GM12878 (cell line): ENCODE data around the gene HAO2. TPM values are rescaled to one million over a fixed set of nuclear protein-coding genes. Genes with fewer than 3 reads are reported as not detected.

Experiments used
- ATAC-seq: fragments of 200-7000 bp; cut with Tn5 transposase; 3 replicates; pipeline ENCODE4 v1.9.1; 2020; ENCODE audit warnings: mild to moderate bottlenecking, moderate library complexity
- BruUV-seq: library from RNA; stranded (reverse); fragments of 400-500 nt; replicated peaks from 2 replicates; lab custom pipeline; 2021; lab: Mats Ljungman, UMichigan
- CTCF ChIA-PET: fragments of 300-600 bp; sonication (Branson Sonifier 250); formaldehyde crosslinking; extraction: SDS; loops from one replicate; lab custom pipeline; 2021; ENCODE audit warnings: inconsistent platforms; lab: Yijun Ruan, JAX
- POLR2A ChIA-PET: fragments of 350-600 bp; formaldehyde crosslinking; extraction: SDS; loops from one replicate; lab custom pipeline; 2021; ENCODE audit warnings: inconsistent platforms; lab: Charles Lee
- RAD21 ChIA-PET: fragments of 300-600 bp; sonication (Branson Sonifier 250); formaldehyde crosslinking; loops from one replicate; lab custom pipeline; 2023; ENCODE audit warnings: antibody characterized with exemption; ENCODE audit not compliant: unreplicated experiment; lab: Charles Lee
- SMC1A ChIA-PET: fragments of 300-600 bp; sonication (Branson Sonifier 250); formaldehyde crosslinking; loops from one replicate; lab custom pipeline; 2023; ENCODE audit not compliant: unreplicated experiment, uncharacterized antibody; lab: Charles Lee
- DNase-seq: peaks from one replicate; pipeline ENCODE4 v3.0.0-alpha.2; 2011; ENCODE audit warnings: low read depth, low spot score
- FAIRE-seq: peaks from 3 replicates; lab custom pipeline; 2011; peaks lifted over from hg19 to GRCh38; lab: Jason Lieb, UNC
- H2AFZ ChIP-seq: 2 replicates; pipeline ENCODE4 v1.6.0; 2011; ENCODE audit warnings: low read depth, low read length, control low read depth; ENCODE audit not compliant: control insufficient read depth
- H3K27ac ChIP-seq: 2 replicates; pipeline ENCODE4 v1.5.1; 2011; ENCODE audit warnings: control low read depth; ENCODE audit not compliant: control insufficient read depth, insufficient read depth
- H3K27me3 ChIP-seq, 2 experiments: replicated peaks in 1 of 2; 2 replicates each; pipeline versions ENCODE4 v1.6.0 to v1.6.1; 2011; ENCODE audit warnings: low read length in 1 of 2; ENCODE audit not compliant: control insufficient read depth in 2 of 2, insufficient read depth in 2 of 2
- H3K36me3 ChIP-seq, 2 experiments: 2 replicates each; pipeline ENCODE4 v1.5.1; 2011; ENCODE audit warnings: low read length in 1 of 2; ENCODE audit not compliant: control insufficient read depth in 2 of 2, insufficient read depth in 2 of 2
- H3K4me1 ChIP-seq: 2 replicates; pipeline ENCODE4 v1.6.1; 2011; ENCODE audit warnings: mild to moderate bottlenecking, low read length, moderate library complexity, mixed read lengths; ENCODE audit not compliant: control insufficient read depth, insufficient read depth
- H3K4me2 ChIP-seq: 2 replicates; pipeline ENCODE4 v1.6.0; 2011; ENCODE audit warnings: control low read depth; ENCODE audit not compliant: control insufficient read depth, insufficient read depth
- H3K4me3 ChIP-seq: fragments of 200-600 bp; sonication (generic); 2 replicates; pipeline ENCODE4 v1.5.1; 2016
- H3K79me2 ChIP-seq: 2 replicates; pipeline ENCODE4 v1.6.0; 2011; ENCODE audit warnings: low read length; ENCODE audit not compliant: control insufficient read depth, insufficient read depth
- H3K9ac ChIP-seq: 2 replicates; pipeline ENCODE4 v1.8.0; 2011; ENCODE audit warnings: low read length, control low read depth, mixed read lengths; ENCODE audit not compliant: control insufficient read depth, insufficient read depth
- H3K9me3 ChIP-seq: replicated peaks from 3 replicates; pipeline ENCODE4 v1.5.1; 2011; ENCODE audit warnings: mild to moderate bottlenecking, low read length; ENCODE audit not compliant: control insufficient read depth, insufficient read depth
- H4K20me1 ChIP-seq: 2 replicates; pipeline ENCODE4 v1.6.0; 2011; ENCODE audit not compliant: control insufficient read depth, insufficient read depth
- BACH1 ChIP-seq: fragments of 450-650 bp; IDR thresholded peaks from 2 replicates; pipeline ENCODE4 v1.6.1; 2017; ENCODE audit warnings: mild to moderate bottlenecking, borderline replicate concordance
- CHD4 ChIP-seq: fragments of 200-600 bp; sonication (generic); IDR thresholded peaks from 2 replicates; pipeline ENCODE4 v1.6.1; 2016; ENCODE audit warnings: mild to moderate bottlenecking
- EED ChIP-seq: sonication (generic); IDR thresholded peaks from 2 replicates; pipeline ENCODE4 v1.6.1; 2016; ENCODE audit warnings: antibody characterized with exemption, low read depth
- EP300 ChIP-seq, 2 experiments: fragments of 150-350 bp in 1 of 2; IDR thresholded peaks; 2 replicates each; pipeline ENCODE4 v1.6.1; 2011 to 2012; ENCODE audit warnings: low read depth in 2 of 2, low read length in 2 of 2, borderline replicate concordance in 1 of 2, improper control_type of control experiment in 1 of 2, inconsistent platforms in 1 of 2; ENCODE audit not compliant: control insufficient read depth in 1 of 2
- HDAC6 ChIP-seq: fragments of 200-600 bp; sonication (generic); IDR thresholded peaks from one replicate; pipeline ENCODE4 v1.8.0; 2017; ENCODE audit warnings: antibody characterized with exemption; ENCODE audit not compliant: unreplicated experiment
- IRF4 ChIP-seq: IDR thresholded peaks from 2 replicates; pipeline ENCODE4 v1.6.1; 2011; ENCODE audit warnings: low read depth, low read length
- JUND ChIP-seq: IDR thresholded peaks from 2 replicates; pipeline ENCODE4 v1.6.1; 2012; ENCODE audit warnings: low read depth, mild to moderate bottlenecking, low read length, improper control_type of control experiment, moderate library complexity
- KDM1A ChIP-seq: fragments of 200-600 bp; sonication (generic); IDR thresholded peaks from 2 replicates; pipeline ENCODE4 v1.6.1; 2016; ENCODE audit warnings: borderline replicate concordance
- MLLT1 ChIP-seq: fragments of 450-650 bp; IDR thresholded peaks from 2 replicates; pipeline ENCODE4 v1.6.1; 2016; ENCODE audit warnings: mild to moderate bottlenecking
- NBN ChIP-seq: fragments of 450-650 bp; IDR thresholded peaks from 2 replicates; pipeline ENCODE4 v1.6.1; 2016
- NFXL1 ChIP-seq: fragments of 450-650 bp; IDR thresholded peaks from 2 replicates; pipeline ENCODE4 v1.6.1; 2017; ENCODE audit warnings: antibody characterized with exemption, mild to moderate bottlenecking, borderline replicate concordance
- NR2C2 ChIP-seq: IDR thresholded peaks from 2 replicates; pipeline ENCODE4 v1.6.1; 2011; ENCODE audit warnings: borderline replicate concordance, low read depth; ENCODE audit not compliant: control insufficient read depth, insufficient read length
- PAX8 ChIP-seq: fragments of 450-650 bp; IDR thresholded peaks from 2 replicates; pipeline ENCODE4 v1.6.1; 2017; ENCODE audit warnings: mild to moderate bottlenecking, moderate library complexity
- PML ChIP-seq: IDR thresholded peaks from 2 replicates; pipeline ENCODE4 v1.6.1; 2012; ENCODE audit warnings: low read length, inconsistent platforms
- RCOR1 ChIP-seq: conservative IDR thresholded peaks from 2 replicates; pipeline ENCODE4 v1.6.1; 2012; ENCODE audit warnings: low read depth, low read length, improper control_type of control experiment
- SREBF1 ChIP-seq: IDR thresholded peaks from 2 replicates; pipeline ENCODE4 v1.6.1; 2012; ENCODE audit warnings: mild to moderate bottlenecking, low read length
- TCF12 ChIP-seq: IDR thresholded peaks from 2 replicates; pipeline ENCODE4 v1.6.1; 2011; ENCODE audit warnings: low read depth, mild to moderate bottlenecking, low read length
- ZNF207 ChIP-seq: fragments of 450-650 bp; IDR thresholded peaks from 2 replicates; pipeline ENCODE4 v1.6.1; 2014; ENCODE audit warnings: antibody characterized with exemption, mild to moderate bottlenecking, borderline replicate concordance
- ZNF274 ChIP-seq: IDR thresholded peaks from one replicate; pipeline ENCODE4 v1.8.0; 2011; ENCODE audit not compliant: insufficient read length, insufficient read depth
- ZSCAN29 ChIP-seq: fragments of 450-650 bp; IDR thresholded peaks from 2 replicates; pipeline ENCODE4 v1.6.1; 2017; ENCODE audit warnings: mild to moderate bottlenecking, moderate library complexity
- WGBS: methylation state at CpG from one replicate; pipeline ENCODE4 v1.1.6; 2016; ENCODE audit warnings: low lambda C conversion rate; ENCODE audit not compliant: insufficient replicate concordance, insufficient coverage; ENCODE audit errors: missing lambda C conversion rate; 5-methylcytosine and 5-hydroxymethylcytosine counted together
- in situ Hi-C: fragments of 300-500 bp; cut with MboI; formaldehyde crosslinking; loops from 9 replicates; pipeline ENCODE4 v1.14.3; 2018; ENCODE audit warnings: mixed read lengths
- intact Hi-C: fragments of 100-400 bp; cut with micrococcal nuclease; formaldehyde crosslinking; loops from one replicate; pipeline ENCODE4 v1.14.2; 2022; ENCODE audit not compliant: unreplicated experiment
- polyA plus RNA-seq, 11 experiments: library from polyadenylated mRNA; depleted of rRNA in 4 of 11; unstranded in 6 of 11; stranded (reverse) in 5 of 11; fragments of >200 nt; fragmentation: Nextera tagmentation in 4 of 11; fragmentation: Illumina TruSeq in 1 of 11; extraction: Ambion mirVana in 4 of 11; extraction: Trizol in 1 of 11; gene quantifications; 1 replicate in 1 of 11; 2 replicates in 10 of 11; pipeline versions ENCODE4 v1.2.1 to v1.2.3, GENCODE V29; 2011 to 2016; ENCODE audit warnings: inconsistent platforms in 2 of 11, missing spikeins in 2 of 11, low read depth in 1 of 11
- total RNA-seq, 4 experiments: library from RNA; depleted of rRNA in 3 of 4; stranded (reverse); fragments of >200 nt in 3 of 4; fragmentation: Illumina TruSeq in 1 of 4; extraction: Trizol in 1 of 4; gene quantifications; 2 replicates each; pipeline versions ENCODE4 v1.2.1 to v1.2.3, GENCODE V29; 2013 to 2021

The HAO2 gene
- total and polyA plus RNA-seq, 10 of the 15 experiments (the other 5 are each of a cell fraction or from before 2014, with no cell fraction given), result not detected

- no peak within 1 kb of the TSS for H3K4me2 ChIP-seq
- no peak within 1 kb of the TSS for H3K4me3 ChIP-seq
- no peaks in the 10 kb centered on the region for H4K20me1 ChIP-seq
- no peaks in the 10 kb centered on the region for H3K36me3 ChIP-seq
- intact Hi-C loops (no loop called here), in situ Hi-C loops (no loop called here)
- no peaks in the 10 kb centered on the region for H3K9me3 ChIP-seq
- 45% methylated on average over 2 of the region's 2 CpGs for WGBS
- SMC1A ChIA-PET, result interaction anchor here (0.6 kb wide), 1 partner anchor 90 kb away, joined by 3 read pairs; no protein-coding TSS in a partner anchor
- CTCF ChIA-PET, result no interaction called here
- no peak within 1 kb of the TSS for H3K27ac ChIP-seq
- no peaks in the 10 kb centered on the region for H3K4me1 ChIP-seq
- FAIRE-seq, result no peak
- no peak within 1 kb of the TSS for H3K9ac ChIP-seq
- no peak for DNase-seq
- no peaks in the 10 kb centered on the region for H3K79me2 ChIP-seq
- no peak within 1 kb of the TSS for H2AFZ ChIP-seq
- peaks cover 0 to 2% of the 10 kb centered on the region in 2 experiments; a peak in 1 of 4 replicates for H3K27me3 ChIP-seq
- no TSS peak for BruUV-seq
- TF ChIP-seq ZNF207, result no peak
- no peak for TF ChIP-seq KDM1A
- TF ChIP-seq NR2C2, result no peak
- no peak for TF ChIP-seq RCOR1
- no peak for TF ChIP-seq MLLT1
- TF ChIP-seq EP300 (IDR thresholded peaks at IDR 0.05; ENCODE audit: borderline replicate concordance in 1 of 2, control insufficient read depth in 1 of 2, low read depth in 2 of 2, low read length in 2 of 2), result no peak
- TF ChIP-seq TCF12, result no peak
- no peak for TF ChIP-seq NBN
- TF ChIP-seq HDAC6, result no peak
- no peak for TF ChIP-seq SREBF1
- no peak for TF ChIP-seq EED
- no peak for TF ChIP-seq BACH1
- no peak for TF ChIP-seq PAX8
- TF ChIP-seq JUND, result no peak
- no peak for TF ChIP-seq CHD4
- no peak for TF ChIP-seq ZNF274
- no peak for TF ChIP-seq IRF4
- TF ChIP-seq ZSCAN29, result no peak
- no peak for TF ChIP-seq PML
- no peak for TF ChIP-seq NFXL1
- ATAC-seq, result no peak
- POLR2A ChIA-PET, result no interaction called here
- RAD21 ChIA-PET, result no interaction called here
These were observed 46.4 kb downstream of the HAO2 start, which contains the start of gene HSD3B2 for GRCh38 chr1:119414950-119415349. Gene HSD3B2, plus strand, starts transcription at chr1:119415150. Its CDS starts 270 bp downstream, at chr1:119415420.
